Left forelimb (tissue), 1 donor: ENCODE data around the gene ACTBL2.
"Not testable (repeated sequence)": the region's sequence is repeated elsewhere in the genome, so short reads cannot be mapped to it uniquely, and the experiment has no call there.

Experiments used
- DNase-seq: peaks from one replicate; pipeline ENCODE4 v3.0.0-alpha.2; 2018; ENCODE audit warnings: low spot score

ACTBL2 gene

GRCh38 chr5:57482671-57483106 lies at the start of gene ACTBL2:
TSS of gene ACTBL2 (minus strand) at chr5:57482811. CDS start at chr5:57482707, 104 bp downstream.
- no peak for DNase-seq

GRCh38 chr5:57531333-57531732 lies 48.7 kb upstream of the ACTBL2 start:
- no peak for DNase-seq

- DNase-seq, result no peak
Observed at GRCh38 chr5:57529864-57530263, 47.3 kb upstream of the ACTBL2 start.

- DNase-seq, result no peak
Observed at GRCh38 chr5:57527870-57528269, 45.3 kb upstream of the ACTBL2 start.

GRCh38 chr5:57524348-57525060 lies 41.9 kb upstream of the ACTBL2 start:
- no peak for DNase-seq

- DNase-seq, result not testable (repeated sequence)
Observed at GRCh38 chr5:57522477-57522876, 39.9 kb upstream of the ACTBL2 start.

GRCh38 chr5:57518415-57518814 lies 35.8 kb upstream of the ACTBL2 start:
- DNase-seq, result not testable (repeated sequence)

GRCh38 chr5:57517250-57517649 lies 34.6 kb upstream of the ACTBL2 start:
- DNase-seq, result no peak

- no peak for DNase-seq
Observed at GRCh38 chr5:57513785-57514184, 31.2 kb upstream of the ACTBL2 start.

GRCh38 chr5:57511321-57511720 lies 28.7 kb upstream of the ACTBL2 start:
- no peak for DNase-seq

- DNase-seq, result no peak
Observed at GRCh38 chr5:57509501-57510260, 27.1 kb upstream of the ACTBL2 start.

- no peak for DNase-seq
Observed at GRCh38 chr5:57508211-57508610, 25.6 kb upstream of the ACTBL2 start.

- DNase-seq, result no peak
Observed at GRCh38 chr5:57505272-57506200, 22.9 kb upstream of the ACTBL2 start.

- no peak for DNase-seq
Observed at GRCh38 chr5:57504357-57504756, 21.7 kb upstream of the ACTBL2 start.

GRCh38 chr5:57503433-57503832 lies 20.8 kb upstream of the ACTBL2 start:
- no peak for DNase-seq

GRCh38 chr5:57501414-57502201 lies 19.0 kb upstream of the ACTBL2 start:
- DNase-seq, result no peak

GRCh38 chr5:57499262-57500050 lies 16.8 kb upstream of the ACTBL2 start:
- no peak for DNase-seq

- no peak for DNase-seq
Observed at GRCh38 chr5:57497733-57498132, 15.1 kb upstream of the ACTBL2 start.

GRCh38 chr5:57495285-57496086 lies 12.9 kb upstream of the ACTBL2 start:
- DNase-seq, result no peak
